Erythroblast (primary cell): ENCODE results near the gene DLG2.

Experiments used
- GATA1 ChIP-seq: IDR thresholded peaks from 2 replicates; pipeline ENCODE4 v1.6.1; 2011; ENCODE audit warnings: low read depth, mild to moderate bottlenecking, control low read depth, low read length, moderate library complexity
- POLR2A ChIP-seq: IDR thresholded peaks from 2 replicates; pipeline ENCODE4 v1.6.1; 2011; ENCODE audit warnings: mild to moderate bottlenecking, low read length

GRCh38 chr11:84800755-84801346 is 826.3 kb downstream of the DLG2 start:
- TF ChIP-seq POLR2A (no peak), GATA1 (no peak)
